Endodermal cell (in vitro differentiated cells): ENCODE results near the gene LRMDA. TPM values are rescaled to one million over a fixed set of nuclear protein-coding genes. Genes with fewer than 3 reads are reported as not detected.

ENCODE experiments used
- DNase-seq: peaks from one replicate; pipeline ENCODE4 v3.0.0-alpha.2; 2017
- H3K27ac ChIP-seq: 2 replicates; pipeline ENCODE4 v1.5.1; 2013; ENCODE audit warnings: mild to moderate bottlenecking, low read depth, low read length, moderate library complexity
- H3K27me3 ChIP-seq: 2 replicates; pipeline ENCODE4 v1.6.1; 2013; ENCODE audit warnings: mild to moderate bottlenecking, low read length, moderate library complexity; ENCODE audit not compliant: insufficient read depth, control insufficient read depth, poor library complexity, severe bottlenecking
- H3K36me3 ChIP-seq: 2 replicates; pipeline ENCODE4 v1.7.0; 2013; ENCODE audit warnings: mild to moderate bottlenecking, low read length, moderate library complexity; ENCODE audit not compliant: control insufficient read depth, insufficient read depth
- H3K4me1 ChIP-seq: one replicate; pipeline ENCODE4 v1.7.0; 2013; ENCODE audit warnings: low read length; ENCODE audit not compliant: control insufficient read depth, insufficient read depth
- H3K4me3 ChIP-seq: 2 replicates; pipeline ENCODE4 v1.5.1; 2013; ENCODE audit warnings: mild to moderate bottlenecking, low read length, moderate library complexity
- H3K9ac ChIP-seq: 2 replicates; pipeline ENCODE4 v1.6.1; 2013; ENCODE audit warnings: mild to moderate bottlenecking, low read length, moderate library complexity; ENCODE audit not compliant: poor library complexity, severe bottlenecking; ENCODE audit errors: extremely low read depth
- H3K9me3 ChIP-seq: 2 replicates; pipeline ENCODE4 v1.6.1; 2013; ENCODE audit warnings: mild to moderate bottlenecking, low read length, moderate library complexity; ENCODE audit not compliant: control insufficient read depth
- H3K27ac Mint-ChIP-seq: 2 replicates; pipeline ENCODE4 v1.8.0; 2020; ENCODE audit warnings: mixed read lengths
- H3K27me3 Mint-ChIP-seq: 2 replicates; pipeline ENCODE4 v1.8.0; 2021; ENCODE audit warnings: mild to moderate bottlenecking, mixed read lengths; ENCODE audit not compliant: insufficient read depth
- H3K36me3 Mint-ChIP-seq: 2 replicates; pipeline ENCODE4 v1.8.0; 2020; ENCODE audit warnings: low read depth, mixed read lengths
- H3K4me1 Mint-ChIP-seq: 2 replicates; pipeline ENCODE4 v1.8.0; 2020; ENCODE audit warnings: mixed read lengths
- H3K4me3 Mint-ChIP-seq: 2 replicates; pipeline ENCODE4 v1.8.0; 2020; ENCODE audit warnings: mild to moderate bottlenecking, moderate library complexity, mixed read lengths
- H3K9me3 Mint-ChIP-seq: 2 replicates; pipeline ENCODE4 v1.8.0; 2020; ENCODE audit warnings: mild to moderate bottlenecking, mixed read lengths
- WGBS, 2 experiments: methylation state at CpG; one replicate each; pipeline versions ENCODE4 v1.1.5 to v1.1.7; 2013; ENCODE audit warnings: missing lambda C conversion rate in 2 of 2, mixed read lengths in 1 of 2; ENCODE audit not compliant: insufficient coverage in 1 of 2, insufficient read length in 1 of 2; 5-methylcytosine and 5-hydroxymethylcytosine counted together
- total RNA-seq, 2 donors: library from RNA; stranded (reverse); fragmentation: NEBNext Ultra II Directional in 1 of 2; extraction: Animal tissue kit (Norgen Biotek cat#: 25700) in 1 of 2; gene quantifications; 2 replicates in 1 of 2; 3 replicates in 1 of 2; pipeline ENCODE4 v1.2.1, GENCODE V29; 2021
- TF ChIP-seq, protein P1 (sequence below): fragments of 200-600 bp; sonication (generic); conservative IDR thresholded peaks from 2 replicates; pipeline ENCODE4 v1.5.0; 2021; ENCODE audit warnings: antibody characterized with exemption, mild to moderate bottlenecking

LRMDA gene
- total RNA-seq, 2 donors from 2014 or later, result 1.7 to 5.1 TPM

DNA sequence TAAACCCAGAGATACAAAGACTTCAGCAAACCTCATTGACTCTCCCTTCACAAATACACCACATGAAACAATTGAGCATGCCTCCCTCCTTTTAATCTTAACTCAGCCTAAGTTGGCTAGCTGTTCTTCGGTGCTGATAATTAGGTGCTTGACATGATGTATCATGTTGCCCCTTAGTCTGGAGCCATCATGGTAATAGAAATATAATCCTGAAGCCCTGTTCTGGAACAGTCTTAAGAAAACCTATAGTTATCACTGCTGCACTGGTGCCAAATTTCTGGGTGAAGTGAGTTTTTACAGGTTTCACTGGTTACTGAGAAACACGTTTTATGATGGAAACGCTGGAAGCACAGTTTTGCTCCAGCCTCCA lies 306.1 kb downstream of the LRMDA start:
- H3K27ac ChIP-seq, result no peak overlapping the region
- Mint-ChIP-seq H3K9me3 (peaks cover 6% of the 10 kb centered on the region), H3K27ac (no peak overlapping the region), H3K4me3 (no peak overlapping the region), H3K27me3 (no peaks in the 10 kb centered on the region), H3K4me1 (peaks cover under 1% of the 10 kb centered on the region), H3K36me3 (no peaks in the 10 kb centered on the region)
- TF ChIP-seq, protein P1, sequence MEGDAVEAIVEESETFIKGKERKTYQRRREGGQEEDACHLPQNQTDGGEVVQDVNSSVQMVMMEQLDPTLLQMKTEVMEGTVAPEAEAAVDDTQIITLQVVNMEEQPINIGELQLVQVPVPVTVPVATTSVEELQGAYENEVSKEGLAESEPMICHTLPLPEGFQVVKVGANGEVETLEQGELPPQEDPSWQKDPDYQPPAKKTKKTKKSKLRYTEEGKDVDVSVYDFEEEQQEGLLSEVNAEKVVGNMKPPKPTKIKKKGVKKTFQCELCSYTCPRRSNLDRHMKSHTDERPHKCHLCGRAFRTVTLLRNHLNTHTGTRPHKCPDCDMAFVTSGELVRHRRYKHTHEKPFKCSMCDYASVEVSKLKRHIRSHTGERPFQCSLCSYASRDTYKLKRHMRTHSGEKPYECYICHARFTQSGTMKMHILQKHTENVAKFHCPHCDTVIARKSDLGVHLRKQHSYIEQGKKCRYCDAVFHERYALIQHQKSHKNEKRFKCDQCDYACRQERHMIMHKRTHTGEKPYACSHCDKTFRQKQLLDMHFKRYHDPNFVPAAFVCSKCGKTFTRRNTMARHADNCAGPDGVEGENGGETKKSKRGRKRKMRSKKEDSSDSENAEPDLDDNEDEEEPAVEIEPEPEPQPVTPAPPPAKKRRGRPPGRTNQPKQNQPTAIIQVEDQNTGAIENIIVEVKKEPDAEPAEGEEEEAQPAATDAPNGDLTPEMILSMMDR, result no peak
- no peak for DNase-seq
- no peaks in the 10 kb centered on the region for H3K27me3 ChIP-seq
- H3K4me1 ChIP-seq, result no peaks in the 10 kb centered on the region
- H3K36me3 ChIP-seq, result no peaks in the 10 kb centered on the region
- H3K4me3 ChIP-seq, result no peak overlapping the region
- H3K9ac ChIP-seq, result no peak overlapping the region
- H3K9me3 ChIP-seq, result no peaks in the 10 kb centered on the region
- WGBS, 2 experiments, result 89 to 100% methylated on average over 2 to 3 of the region's 3 CpGs

DNA sequence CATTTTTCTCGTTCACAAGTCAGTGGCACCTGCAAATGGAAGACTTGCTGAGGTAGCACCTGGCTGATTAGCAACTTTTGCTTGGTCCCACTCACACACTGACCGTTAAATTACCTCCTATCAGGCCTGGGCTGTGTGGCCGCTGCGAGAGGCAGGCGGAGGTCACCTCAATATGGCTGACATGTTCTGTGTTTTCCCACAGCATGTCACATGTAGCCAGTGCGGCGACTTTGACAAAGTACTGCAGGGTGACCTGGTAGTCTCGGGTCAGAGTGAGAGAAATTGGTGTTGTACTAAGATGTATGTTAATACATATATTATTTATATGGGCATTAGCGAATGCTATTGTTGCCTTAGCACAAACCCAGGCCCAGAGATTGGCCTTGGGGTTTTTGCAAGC lies 307.5 kb downstream of the LRMDA start:
- Histone ChIP-seq H3K9me3 (no peaks in the 10 kb centered on the region), H3K9ac (no peak overlapping the region), H3K27me3 (no peaks in the 10 kb centered on the region), H3K36me3 (no peaks in the 10 kb centered on the region), H3K4me1 (no peaks in the 10 kb centered on the region), H3K27ac (peak overlapping the region; percentile 47), H3K4me3 (no peak overlapping the region)
- no peak overlapping the region for H3K27ac Mint-ChIP-seq
- H3K4me3 Mint-ChIP-seq, result no peak overlapping the region
- peaks cover 6% of the 10 kb centered on the region for H3K9me3 Mint-ChIP-seq
- H3K36me3 Mint-ChIP-seq, result no peaks in the 10 kb centered on the region
- no peak for DNase-seq
- no peaks in the 10 kb centered on the region for H3K27me3 Mint-ChIP-seq
- TF ChIP-seq, protein P1, result no peak
- WGBS, 2 experiments, result 97 to 100% methylated on average over 2 to 9 of the region's 9 CpGs
- H3K4me1 Mint-ChIP-seq, result peaks cover 12% of the 10 kb centered on the region

DNA sequence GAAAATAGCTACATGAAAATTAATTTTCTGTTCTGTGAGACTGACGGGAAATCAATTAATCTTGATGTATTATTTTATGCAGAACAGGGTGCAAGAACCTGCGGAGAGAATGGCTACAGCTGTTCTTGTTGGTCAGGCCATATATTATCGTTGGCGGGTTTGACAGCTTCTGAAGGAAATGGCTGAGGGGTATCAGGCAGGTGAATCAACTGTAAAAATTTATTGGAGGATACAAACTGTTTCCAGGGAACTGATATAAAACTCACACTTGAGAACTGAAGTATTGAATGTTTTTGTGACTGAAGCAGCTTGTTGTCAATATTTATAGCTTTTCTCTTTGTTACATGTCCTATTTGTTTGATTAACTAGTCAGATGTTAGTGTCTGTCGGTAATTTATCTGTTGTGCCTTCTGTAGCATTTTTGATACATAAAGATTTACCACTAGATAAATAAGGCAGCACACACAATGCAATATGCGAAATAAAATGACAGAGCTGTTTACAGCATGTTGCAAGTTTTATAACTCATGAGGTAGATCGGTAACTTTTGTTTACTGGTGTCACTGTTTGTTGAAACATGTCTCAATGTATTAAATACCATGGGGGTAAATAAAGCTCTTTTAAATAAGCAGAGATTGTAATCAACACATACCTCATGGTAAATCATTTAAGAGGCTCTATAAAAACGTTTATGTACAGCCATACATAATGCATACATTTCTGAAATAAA lies 308.2 kb downstream of the LRMDA start:
- H3K27me3 Mint-ChIP-seq, result no peaks in the 10 kb centered on the region
- 82 to 86% methylated on average over 5 to 8 of the region's 8 CpGs for whole genome bisulfite sequencing, 2 experiments
- Histone ChIP-seq H3K36me3 (no peaks in the 10 kb centered on the region), H3K9me3 (no peaks in the 10 kb centered on the region), H3K4me3 (no peak overlapping the region), H3K27me3 (no peaks in the 10 kb centered on the region), H3K27ac (no peak overlapping the region), H3K9ac (no peak overlapping the region), H3K4me1 (no peaks in the 10 kb centered on the region)
- H3K4me3 Mint-ChIP-seq, result no peak overlapping the region
- TF ChIP-seq, protein P1, result no peak
- H3K9me3 Mint-ChIP-seq, result peaks cover 6% of the 10 kb centered on the region
- H3K27ac Mint-ChIP-seq, result no peak overlapping the region
- no peaks in the 10 kb centered on the region for H3K36me3 Mint-ChIP-seq
- peaks cover 12% of the 10 kb centered on the region for H3K4me1 Mint-ChIP-seq
- no peak for DNase-seq
